ENCODE results near the gene DGKZ. TPM values are rescaled to one million over a fixed set of nuclear protein-coding genes. Genes with fewer than 3 reads are reported as not detected.

The DGKZ gene
- total and polyA plus RNA-seq, 2 of the 13 experiments (the other 11 are each of a cell fraction or from before 2014, with no cell fraction given) = 15.8 to 20.7 TPM

DNA sequence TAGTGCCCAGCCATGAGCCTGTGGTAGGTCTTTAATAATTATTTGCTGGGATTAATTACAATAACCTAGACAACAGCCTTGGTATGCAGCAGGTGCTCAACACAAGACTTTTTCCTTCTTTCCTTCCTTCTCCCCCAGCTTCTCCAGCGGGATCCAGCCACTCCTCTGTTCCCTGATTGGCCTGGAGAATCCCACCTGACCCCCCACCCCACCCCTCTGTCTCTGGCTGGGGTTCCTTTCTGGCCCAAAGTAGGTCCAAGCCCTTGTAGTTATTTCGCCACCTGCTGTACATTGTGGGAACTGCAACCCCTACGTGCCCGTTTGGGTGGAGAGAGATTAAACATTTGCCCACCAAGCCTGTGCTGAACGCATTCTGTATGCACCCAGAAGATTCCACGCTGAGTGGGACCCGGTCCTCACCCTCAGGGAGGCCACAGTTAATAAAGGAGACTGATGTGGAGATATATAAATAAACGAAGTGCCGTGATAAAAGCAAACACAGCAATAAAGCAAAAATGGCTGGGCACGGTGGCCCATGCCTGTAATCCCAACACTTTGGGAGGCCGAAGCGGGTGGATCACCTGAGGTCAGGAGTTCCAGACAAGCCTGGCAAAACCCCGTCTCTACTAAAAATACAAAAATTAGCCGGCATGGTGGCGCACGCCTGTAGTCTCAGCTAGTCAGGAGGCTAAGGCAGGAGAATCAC is 32.1 kb upstream of the DGKZ start (continued):
- TF ChIP-seq SOX13 (IDR thresholded peaks at IDR 0.05) = no peak
- no peak for TF ChIP-seq SOX13 (CRISPR knock-in tag; conservative IDR thresholded peaks at IDR 0.05 in 1 of 2, IDR thresholded peaks at IDR 0.05 in 1 of 2)
- TF ChIP-seq SMC3 (IDR thresholded peaks at IDR 0.05; ENCODE audit: low read length) = peak; percentile 70
- no peak for TF ChIP-seq ZNF333 (CRISPR knock-in tag; IDR thresholded peaks at IDR 0.05; ENCODE audit: borderline replicate concordance)
- TF ChIP-seq ZNF570 (CRISPR knock-in tag; IDR thresholded peaks at IDR 0.05; ENCODE audit: borderline replicate concordance) = no peak
- TF ChIP-seq MIXL1 (CRISPR knock-in tag; IDR thresholded peaks at IDR 0.05) = no peak

DNA sequence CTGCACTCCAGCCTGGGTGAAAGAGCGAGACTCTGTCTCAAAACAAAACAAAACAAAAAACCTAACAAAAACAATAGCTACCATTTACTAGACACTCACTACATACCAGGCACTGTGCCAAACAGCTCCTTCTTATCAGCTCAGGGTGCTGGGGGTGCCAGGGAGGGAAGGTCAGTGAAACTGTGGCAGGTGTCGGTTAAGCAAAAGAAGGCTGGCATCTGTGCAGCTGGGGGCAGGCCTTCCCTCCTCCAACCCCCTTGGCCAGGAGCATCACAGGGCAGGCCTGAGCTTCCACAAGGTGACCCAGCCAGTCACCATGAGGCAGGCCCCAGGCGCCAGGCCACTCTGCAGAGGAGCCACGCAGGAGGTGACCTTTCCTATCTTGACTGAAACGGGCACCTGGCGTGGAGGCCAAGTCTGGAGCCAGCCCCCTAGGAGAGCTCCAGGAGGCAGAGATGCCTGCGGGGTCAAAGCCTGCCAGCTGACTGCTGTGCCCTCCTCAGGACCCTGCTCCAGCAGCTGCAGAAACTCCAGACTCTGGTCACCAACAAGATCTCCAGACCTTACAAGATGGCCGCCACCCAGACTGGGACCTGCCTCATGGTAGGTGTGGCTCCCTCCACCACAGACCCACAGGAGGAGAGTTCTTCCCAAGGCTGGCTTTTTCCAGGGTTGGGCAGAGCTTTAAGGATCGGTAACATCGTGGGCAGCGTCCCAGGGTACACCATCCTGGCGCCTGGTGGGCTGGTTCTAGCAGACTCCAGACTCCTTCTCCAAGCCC is 31.3 kb upstream of the DGKZ start:
- no peaks in the 10 kb centered on the region for H3K36me3 ChIP-seq (replicated peaks in 1 of 2; ENCODE audit: control insufficient read depth in 1 of 2, insufficient read depth in 2 of 2, low read length in 2 of 2)
- H3K79me2 ChIP-seq (ENCODE audit: insufficient read depth, low read length) = no peaks in the 10 kb centered on the region
- ChIA-PET POLR2A (interaction anchor here (4.2 kb wide), 1 partner anchor 73 kb away, joined by 33 read pairs; no protein-coding TSS in a partner anchor), CTCF (ENCODE audit: low intra/inter-chr PET ratio, low total read pairs) (interaction anchor here (0.6 to 2.5 kb wide), 3 partner anchors 65 to 77 kb away, joined by 3 to 25 read pairs (median 24); no protein-coding TSS in a partner anchor)
- WGBS (ENCODE audit: low lambda C conversion rate) = 58% methylated on average over 7 of the region's 12 CpGs
- peak; percentile 43 for ATAC-seq
- in situ Hi-C loops (cut with HindIII; ENCODE audit: extremely low pct_ligation_motif_present, low pct_unique_long_range_greater_than_20kb) = no loop called here
- peaks cover 1 to 28% of the 10 kb centered on the region in 2 experiments; a peak in 3 of 5 replicates for H3K27me3 ChIP-seq (ENCODE audit: control insufficient read depth in 1 of 2, insufficient read depth in 2 of 2, low read length in 2 of 2)
- H2AFZ ChIP-seq (ENCODE audit: low read length) = no peak overlapping the region
- no peaks in the 10 kb centered on the region for H3K9me3 ChIP-seq (ENCODE audit: low read length)
- intact Hi-C loops (cut with micrococcal nuclease; ENCODE audit: unreplicated experiment) = no loop called here
- no peak overlapping the region for H3K4me3 ChIP-seq (replicated peaks in 1 of 3; ENCODE audit: insufficient read depth in 1 of 3, low read depth in 2 of 3, low read length in 3 of 3)
- H3K9ac ChIP-seq (ENCODE audit: insufficient read depth, low read depth, low read length) = no peak overlapping the region
- H3K4me1 ChIP-seq (ENCODE audit: insufficient read depth, low read length) = peaks cover 10% of the 10 kb centered on the region; the same call in 1 of the 2 replicates
- no peak for DNase-seq (ENCODE audit: low spot score)
- TF ChIP-seq CENPT (CRISPR knock-in tag; IDR thresholded peaks at IDR 0.05; ENCODE audit: low read depth) = no peak
- TF ChIP-seq, protein P1, sequence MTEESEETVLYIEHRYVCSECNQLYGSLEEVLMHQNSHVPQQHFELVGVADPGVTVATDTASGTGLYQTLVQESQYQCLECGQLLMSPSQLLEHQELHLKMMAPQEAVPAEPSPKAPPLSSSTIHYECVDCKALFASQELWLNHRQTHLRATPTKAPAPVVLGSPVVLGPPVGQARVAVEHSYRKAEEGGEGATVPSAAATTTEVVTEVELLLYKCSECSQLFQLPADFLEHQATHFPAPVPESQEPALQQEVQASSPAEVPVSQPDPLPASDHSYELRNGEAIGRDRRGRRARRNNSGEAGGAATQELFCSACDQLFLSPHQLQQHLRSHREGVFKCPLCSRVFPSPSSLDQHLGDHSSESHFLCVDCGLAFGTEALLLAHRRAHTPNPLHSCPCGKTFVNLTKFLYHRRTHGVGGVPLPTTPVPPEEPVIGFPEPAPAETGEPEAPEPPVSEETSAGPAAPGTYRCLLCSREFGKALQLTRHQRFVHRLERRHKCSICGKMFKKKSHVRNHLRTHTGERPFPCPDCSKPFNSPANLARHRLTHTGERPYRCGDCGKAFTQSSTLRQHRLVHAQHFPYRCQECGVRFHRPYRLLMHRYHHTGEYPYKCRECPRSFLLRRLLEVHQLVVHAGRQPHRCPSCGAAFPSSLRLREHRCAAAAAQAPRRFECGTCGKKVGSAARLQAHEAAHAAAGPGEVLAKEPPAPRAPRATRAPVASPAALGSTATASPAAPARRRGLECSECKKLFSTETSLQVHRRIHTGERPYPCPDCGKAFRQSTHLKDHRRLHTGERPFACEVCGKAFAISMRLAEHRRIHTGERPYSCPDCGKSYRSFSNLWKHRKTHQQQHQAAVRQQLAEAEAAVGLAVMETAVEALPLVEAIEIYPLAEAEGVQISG (CRISPR knock-in tag; IDR thresholded peaks at IDR 0.05) = 0 out of 2 replicates have a peak, but pooled peaks have one; percentile 7
- H3K4me2 ChIP-seq (ENCODE audit: low read depth, low read length) = no peak overlapping the region
- no TSS peak for BruUV-seq (replicated peaks)
- H3K27ac ChIP-seq (ENCODE audit: extremely low read length, insufficient read depth, low read length) = no peak overlapping the region
- no peaks in the 10 kb centered on the region for H4K20me1 ChIP-seq (ENCODE audit: insufficient read depth, low read length)
- no peak for FAIRE-seq

All from HepG2 (cell line).